Measurements from ENCODE around the gene FRRS1L.
"Not testable (repeated sequence)": the region's sequence is repeated elsewhere in the genome, so short reads cannot be mapped to it uniquely, and the experiment has no call there.

FRRS1L gene

DNA sequence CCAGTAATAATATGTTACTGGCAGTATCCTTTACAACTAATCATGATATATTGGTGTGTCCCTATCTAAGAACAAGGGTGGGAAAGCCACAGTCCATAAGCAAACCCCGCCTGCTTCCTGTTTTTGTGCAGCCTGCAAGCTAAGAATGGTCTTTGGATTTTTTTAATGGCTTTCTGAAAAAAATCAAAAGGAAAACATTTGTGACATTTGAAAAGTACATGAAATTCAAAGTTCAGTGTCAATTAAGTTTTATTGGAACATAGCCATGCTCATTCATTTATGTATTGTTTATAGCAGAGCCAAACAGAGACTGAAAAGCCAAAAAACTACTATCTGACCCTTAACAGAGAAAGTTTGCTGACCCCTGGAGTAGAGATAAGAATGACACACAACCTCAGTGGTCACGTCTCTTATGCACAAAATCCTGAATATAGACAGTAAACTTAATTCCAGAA, 34.5 kb downstream of the FRRS1L start:
- no peak overlapping the region for H3K4me3 ChIP-seq (ENCODE audit: low read length)
- TF ChIP-seq ZNF274 (IDR thresholded peaks at IDR 0.05; ENCODE audit: low read depth, low read length), result no peak

DNA sequence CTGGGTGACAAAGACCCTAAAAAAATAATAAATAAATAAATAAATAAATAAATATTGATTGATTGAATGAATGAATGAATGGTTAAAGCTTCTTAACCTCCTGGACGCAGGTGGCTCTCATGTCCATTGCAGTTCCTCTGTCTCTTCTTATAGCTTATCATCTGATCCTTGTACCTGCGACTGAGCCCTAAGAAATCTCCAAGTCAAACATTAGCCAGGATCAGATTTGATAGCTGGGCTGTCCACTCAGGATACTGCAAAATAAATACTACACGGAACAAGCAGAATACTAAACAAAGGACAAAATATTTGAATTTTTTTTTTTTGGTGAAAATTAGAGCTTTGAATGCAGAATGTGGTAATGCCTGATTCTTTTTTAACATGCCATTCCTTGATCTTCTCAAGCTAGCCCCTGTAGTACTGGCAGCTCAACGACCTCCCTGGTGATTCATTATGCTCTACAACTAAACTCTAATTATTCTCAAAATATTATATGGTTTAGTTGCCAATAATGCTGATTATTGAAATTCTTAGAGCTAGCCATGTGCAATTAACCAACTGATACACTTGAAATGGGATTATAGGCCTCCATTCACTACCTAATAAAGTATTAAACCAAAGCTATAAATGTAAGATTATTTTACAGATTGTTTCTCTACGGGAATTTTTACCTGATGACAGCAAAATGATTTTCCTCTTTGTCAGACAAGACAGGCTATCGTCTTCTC, 37.4 kb downstream of the FRRS1L start:
- TF ChIP-seq ZNF274 (IDR thresholded peaks at IDR 0.05; ENCODE audit: low read depth, low read length), result no peak
- H3K4me3 ChIP-seq (ENCODE audit: low read length), result no peak overlapping the region

DNA sequence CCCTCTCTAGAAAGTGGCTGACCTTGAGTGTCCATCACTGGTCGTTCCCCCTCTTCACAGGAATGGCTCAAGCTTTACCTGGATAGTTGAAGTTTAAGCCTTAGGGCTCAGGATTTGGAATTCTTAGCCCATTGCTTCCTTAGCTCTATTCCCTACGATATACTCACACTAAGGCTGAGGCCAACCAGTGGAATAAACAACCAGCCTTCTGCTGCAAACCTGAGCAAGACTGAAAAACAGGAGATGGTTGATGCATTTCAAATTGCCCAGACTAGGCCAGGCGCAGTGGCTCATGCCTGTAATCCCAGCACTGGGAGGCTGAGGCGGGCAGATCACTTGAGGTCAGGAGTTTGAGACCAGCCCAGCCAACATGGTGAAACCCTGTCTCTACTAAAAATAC, 40.4 kb downstream of the FRRS1L start:
- not testable (repeated sequence) for H3K4me3 ChIP-seq (ENCODE audit: low read length)

DNA sequence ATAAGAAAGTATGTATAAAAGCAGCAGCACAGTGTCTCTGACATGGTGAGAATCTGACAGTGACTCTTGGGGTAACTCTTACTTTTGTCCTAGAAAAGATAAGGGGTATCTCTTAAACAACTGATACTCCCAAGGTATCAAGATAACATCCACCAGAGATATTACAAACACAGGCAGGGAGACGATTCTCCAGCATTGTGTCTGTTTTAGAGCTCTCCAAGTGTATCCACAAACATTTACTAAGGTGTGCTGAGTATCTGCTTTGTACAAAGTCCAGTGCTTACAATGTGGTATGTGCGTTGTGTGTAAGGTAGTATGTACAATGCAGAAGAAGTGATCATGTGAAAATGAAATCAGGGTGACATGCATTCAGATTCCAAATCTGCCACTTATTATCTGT, 42.9 kb downstream of the FRRS1L start:
- H3K4me3 ChIP-seq (ENCODE audit: low read length), result no peak overlapping the region
- TF ChIP-seq ZNF274 (IDR thresholded peaks at IDR 0.05; ENCODE audit: low read depth, low read length), result no peak

DNA sequence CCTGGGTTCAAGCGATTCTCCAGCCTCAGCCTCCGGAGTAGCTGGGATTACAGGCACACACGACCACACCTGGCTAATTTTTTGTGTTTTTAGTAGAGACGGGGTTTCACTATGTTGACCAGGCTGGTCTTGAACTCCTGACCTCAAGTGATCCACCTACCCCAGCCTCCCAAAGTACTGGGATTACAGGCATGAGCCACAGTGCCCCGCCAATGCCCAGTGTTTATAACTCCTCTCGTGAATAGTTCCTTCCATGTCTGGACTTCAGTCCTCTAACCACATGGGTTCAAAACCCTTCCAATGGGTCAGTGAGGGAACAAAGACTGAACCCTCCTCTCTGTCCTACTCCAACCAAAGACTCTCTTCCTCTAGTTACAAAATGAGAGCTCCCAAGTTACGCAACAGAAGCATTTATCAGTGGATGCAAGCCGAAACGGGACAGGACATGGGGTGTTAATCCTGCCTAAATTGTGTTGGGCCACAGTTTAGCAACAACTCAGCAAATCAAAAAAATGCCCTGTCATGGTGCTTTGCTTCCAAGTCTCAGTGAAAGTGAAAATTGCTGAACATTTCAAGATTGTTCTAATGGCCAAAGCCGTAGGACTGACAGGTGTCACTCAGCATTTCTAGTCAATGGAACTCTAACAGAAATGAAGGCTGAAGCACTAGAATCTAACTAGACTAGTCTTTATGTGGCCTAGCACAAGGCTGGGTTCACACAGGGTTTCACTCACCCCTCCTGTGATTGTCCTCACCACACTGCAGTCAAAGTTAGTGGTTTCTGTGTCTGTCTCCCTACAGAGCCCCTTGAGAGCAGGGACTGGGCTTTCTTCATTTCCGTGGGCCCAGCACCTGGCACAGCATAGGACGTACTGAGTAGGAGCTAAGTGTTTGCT, 44.1 kb downstream of the FRRS1L start:
- no peak overlapping the region for H3K4me3 ChIP-seq (ENCODE audit: low read length)
- TF ChIP-seq ZNF274 (IDR thresholded peaks at IDR 0.05; ENCODE audit: low read depth, low read length), result no peak

DNA sequence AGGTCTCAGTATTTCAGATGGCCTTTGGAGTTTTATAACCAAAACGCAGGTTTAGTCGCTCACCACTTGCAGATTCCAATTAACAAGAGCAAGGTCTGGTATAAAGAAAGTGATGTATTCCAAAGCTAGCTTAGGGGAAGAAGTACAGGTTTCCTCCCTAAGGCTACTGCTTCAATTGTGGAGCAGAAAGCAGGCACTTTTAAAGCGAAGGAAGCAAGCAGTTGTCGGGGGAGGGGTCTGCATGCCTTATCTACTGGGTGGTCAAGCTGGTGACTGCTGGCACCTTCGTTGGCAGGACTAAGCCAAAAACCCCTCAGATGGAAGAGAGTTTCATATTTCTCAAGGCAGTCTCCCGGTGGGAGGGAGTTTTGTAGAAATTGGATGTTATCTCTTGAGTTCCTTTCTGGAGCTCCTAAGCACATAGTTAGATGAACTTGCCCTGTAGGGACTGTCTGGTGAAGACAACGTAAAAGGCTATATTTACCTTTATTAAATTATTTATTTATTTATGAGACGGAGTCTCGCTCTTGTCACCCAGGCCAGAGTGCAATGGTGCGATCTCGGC, 45.7 kb downstream of the FRRS1L start:
- no peak for TF ChIP-seq ZNF274 (IDR thresholded peaks at IDR 0.05; ENCODE audit: low read depth, low read length)
- H3K4me3 ChIP-seq (ENCODE audit: low read length), result no peak overlapping the region

DNA sequence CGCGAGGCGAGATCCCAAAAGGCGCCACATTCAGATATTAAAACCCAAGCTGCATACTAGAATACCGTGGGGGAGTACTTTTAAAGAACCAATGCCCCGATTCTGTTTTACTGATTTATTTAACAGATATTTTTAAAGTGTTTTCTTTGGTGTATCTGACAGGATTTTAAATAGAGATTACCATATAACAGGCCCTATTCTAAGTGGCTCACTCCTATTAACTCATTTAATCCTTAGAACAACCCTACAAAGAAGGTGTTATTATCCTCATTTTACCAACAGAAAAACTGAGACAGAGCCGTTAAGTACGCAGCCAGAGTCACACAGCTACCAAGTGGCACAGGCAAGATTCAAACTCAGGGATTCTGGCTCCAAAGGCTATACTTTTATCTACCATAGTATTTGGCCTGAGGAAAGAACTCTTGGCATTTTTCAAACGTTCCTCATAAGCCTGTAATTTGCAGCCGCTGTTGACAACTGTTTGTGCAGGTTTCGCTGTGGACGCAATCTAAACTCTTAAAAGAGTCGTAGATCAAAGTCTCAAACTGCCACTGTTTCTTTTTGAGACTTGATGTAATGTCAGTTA, 46.8 kb downstream of the FRRS1L start:
- no peak overlapping the region; the same call in 1 of the 2 replicates for H3K4me3 ChIP-seq (ENCODE audit: low read length)
- TF ChIP-seq ZNF274 (IDR thresholded peaks at IDR 0.05; ENCODE audit: low read depth, low read length), result no peak

DNA sequence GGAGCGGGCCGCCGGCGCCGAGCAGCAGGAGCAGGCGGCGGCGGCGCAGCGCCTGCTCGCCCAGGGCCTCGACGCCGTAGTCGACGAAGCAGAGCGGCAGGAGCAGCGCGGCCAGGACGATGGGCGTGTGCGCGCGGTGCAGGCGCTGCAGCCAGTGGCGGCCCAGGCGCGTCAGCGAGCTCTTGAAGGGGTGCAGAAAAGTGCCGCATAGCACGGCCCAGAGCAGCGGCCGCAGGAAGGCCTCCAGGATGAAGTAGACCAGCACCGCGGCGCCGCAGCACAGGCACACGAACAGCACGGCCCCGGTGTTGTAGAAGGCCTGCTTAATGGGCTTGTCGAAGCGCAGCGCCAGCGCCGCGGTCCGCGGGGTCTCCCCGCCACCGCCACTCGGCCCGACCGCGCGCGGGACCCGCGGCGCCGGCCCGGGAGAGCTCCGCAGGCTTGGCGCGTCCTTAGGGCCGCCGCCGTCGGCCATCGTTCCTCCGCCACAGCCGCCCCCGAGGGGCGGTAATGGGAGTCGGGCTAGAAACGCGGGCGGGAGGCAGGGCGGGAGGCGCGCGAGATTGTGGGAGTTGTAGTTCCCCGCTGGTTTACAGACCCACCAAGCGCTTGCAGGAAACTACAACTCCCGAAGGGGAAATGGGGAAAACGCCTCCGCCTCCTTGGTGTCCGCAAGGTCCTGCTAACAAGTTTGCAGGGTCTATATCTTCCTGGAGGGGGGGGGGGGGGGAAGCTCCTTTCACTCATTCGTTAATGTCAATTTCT, 47.4 kb downstream of the FRRS1L start, which contains the start of gene TMEM245:
Gene TMEM245, minus strand, starts transcription at position 509 of the 765 bp plus-strand sequence. Its CDS starts 34 bp downstream, at position 475.
- TF ChIP-seq ZNF274 (IDR thresholded peaks at IDR 0.05; ENCODE audit: low read depth, low read length), result no peak
- peak within 1 kb of the TSS; percentile 76 for H3K4me3 ChIP-seq (ENCODE audit: low read length)

DNA sequence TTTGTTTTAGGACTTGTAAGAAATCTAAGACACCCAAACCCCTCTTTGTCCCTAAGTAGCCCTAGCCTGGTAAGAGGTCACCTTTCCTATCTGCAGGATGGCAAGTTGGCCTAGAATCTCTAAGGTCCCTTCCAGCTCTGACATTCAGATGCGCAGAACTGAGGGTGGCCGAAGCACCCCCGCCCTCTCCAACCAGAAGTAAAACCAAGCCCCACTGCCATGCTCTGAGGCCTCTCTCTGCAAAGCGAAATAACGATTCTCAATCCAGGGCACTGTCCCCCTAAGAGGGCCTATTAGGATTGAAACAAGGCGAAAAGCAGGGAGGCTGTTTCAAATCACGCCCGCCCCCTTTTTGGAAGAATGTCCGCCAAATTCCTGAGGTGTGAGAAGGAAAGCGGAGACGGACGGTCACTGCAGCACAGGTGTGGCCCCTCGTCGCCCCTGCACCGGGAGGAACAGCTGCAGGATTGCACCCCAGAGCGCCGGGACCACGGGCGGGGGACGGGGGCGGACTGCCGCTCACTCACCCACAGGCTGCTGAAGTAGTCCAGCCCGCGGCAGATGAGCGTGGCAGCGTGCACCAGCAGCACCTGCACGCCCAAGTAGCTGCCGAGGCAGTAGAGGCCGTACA, 48.1 kb downstream of the FRRS1L start:
- no peak for TF ChIP-seq ZNF274 (IDR thresholded peaks at IDR 0.05; ENCODE audit: low read depth, low read length)
- H3K4me3 ChIP-seq (ENCODE audit: low read length), result peak overlapping the region; percentile 76

DNA sequence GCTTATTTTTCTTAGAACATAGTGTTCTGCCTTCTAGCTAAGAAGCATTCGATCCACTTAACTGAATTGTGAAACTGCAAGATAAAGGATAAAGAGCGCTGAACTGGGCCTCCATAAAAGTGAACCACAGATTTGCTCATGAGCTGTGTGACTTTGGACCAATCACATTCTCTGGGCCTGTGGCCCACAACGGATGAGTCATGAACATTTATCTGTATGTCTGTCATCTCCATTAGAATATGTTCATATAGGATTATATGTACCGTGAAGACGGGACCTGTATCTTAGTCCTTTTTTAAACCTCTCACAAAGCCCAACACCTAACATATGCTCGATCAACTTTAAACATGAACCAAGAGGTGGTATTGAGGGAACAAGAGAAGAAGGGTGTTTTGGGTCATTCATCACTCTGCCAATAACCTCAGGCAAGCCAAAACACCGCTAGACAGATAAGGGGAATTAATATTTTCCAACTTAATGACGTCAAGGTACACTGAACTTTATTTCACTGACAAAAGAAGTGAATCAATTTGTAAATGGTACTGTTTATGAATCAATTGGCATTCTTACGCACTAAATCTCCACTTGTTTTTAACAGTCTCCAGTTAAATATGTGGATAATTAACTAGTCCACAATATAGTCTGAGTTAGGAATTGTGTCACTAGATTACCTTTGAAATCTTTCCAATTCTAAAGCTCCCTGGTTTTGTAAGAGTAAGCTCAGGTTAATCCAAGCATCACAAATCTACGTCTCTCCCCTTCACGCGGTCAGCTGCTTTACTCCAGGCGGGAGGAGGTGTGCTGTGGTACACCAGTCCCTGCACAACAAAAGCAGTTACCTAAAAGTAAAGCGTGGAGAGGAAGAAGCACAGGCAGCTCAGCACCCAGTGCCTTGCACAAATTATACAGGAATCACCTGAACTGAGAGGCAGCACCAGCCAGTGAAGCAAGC, 48.9 kb downstream of the FRRS1L start:
- no peak for TF ChIP-seq ZNF274 (IDR thresholded peaks at IDR 0.05; ENCODE audit: low read depth, low read length)
- H3K4me3 ChIP-seq (ENCODE audit: low read length), result peak overlapping the region; percentile 76

DNA sequence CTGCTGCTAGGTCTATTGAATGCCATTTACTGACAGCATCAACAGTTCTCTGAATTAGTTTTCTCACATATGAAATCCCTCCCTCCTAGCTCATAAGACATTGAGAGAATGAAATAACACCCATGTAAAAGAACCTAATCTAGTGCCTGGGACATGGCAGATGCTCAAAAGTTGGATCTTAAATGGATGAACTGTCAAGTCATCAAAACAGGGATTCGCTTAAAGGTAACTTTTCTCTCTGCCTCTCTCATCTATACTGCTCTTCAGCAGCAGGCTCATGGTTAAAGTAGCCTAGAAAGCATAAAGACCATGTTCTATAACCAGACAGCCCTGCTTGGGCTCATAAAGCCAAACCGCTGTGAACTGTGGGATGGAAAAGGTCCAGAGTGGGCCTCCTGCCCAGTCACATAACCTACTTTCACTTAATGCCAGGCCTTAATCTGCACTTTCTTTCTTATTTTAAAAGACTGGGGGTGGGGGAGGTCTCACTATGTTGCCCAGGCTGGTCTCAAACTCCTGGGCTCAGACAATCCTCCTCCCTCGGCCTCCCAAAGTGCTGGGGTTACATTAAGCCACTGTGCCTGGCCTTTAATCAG, 51.0 kb downstream of the FRRS1L start:
- TF ChIP-seq ZNF274 (IDR thresholded peaks at IDR 0.05; ENCODE audit: low read depth, low read length), result no peak
- no peak overlapping the region for H3K4me3 ChIP-seq (ENCODE audit: low read length)

DNA sequence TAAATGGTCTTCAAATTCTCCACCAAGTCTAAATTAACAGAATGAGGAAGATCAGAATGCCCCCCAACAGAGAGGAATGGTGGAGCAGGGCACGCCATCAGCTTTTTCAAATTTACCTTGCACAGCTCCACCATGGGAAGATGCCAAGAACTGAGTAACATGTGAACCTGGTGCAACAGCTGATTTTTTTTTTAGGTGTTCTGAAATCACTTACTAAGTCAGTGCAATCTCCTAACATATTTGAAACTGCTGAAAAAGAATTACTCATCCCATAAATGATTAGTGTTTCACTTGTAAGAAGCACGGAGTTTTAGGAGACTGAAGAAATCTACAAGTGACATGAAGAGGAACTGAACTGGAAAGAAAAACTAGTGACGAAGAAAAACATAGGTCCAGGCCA, 52.4 kb downstream of the FRRS1L start:
- H3K4me3 ChIP-seq (ENCODE audit: low read length), result no peak overlapping the region
- TF ChIP-seq ZNF274 (IDR thresholded peaks at IDR 0.05; ENCODE audit: low read depth, low read length), result no peak

All from GM08714 (cell line).